OCI-LY7 (cell line): ENCODE results near the gene OPCML.

Source experiments
- CTCF ChIP-seq: fragments of 200-600 bp; sonication (generic); conservative IDR thresholded peaks from 2 replicates; pipeline ENCODE4 v1.5.1; 2014; ENCODE audit warnings: mild to moderate bottlenecking, antibody characterized with exemption, low read length, moderate library complexity, mixed read lengths
- EZH2phosphoT487 ChIP-seq: fragments of 200-600 bp; sonication (generic); IDR thresholded peaks from 2 replicates; pipeline ENCODE4 v1.6.1; 2018; ENCODE audit warnings: low read depth, borderline replicate concordance, mild to moderate bottlenecking, mixed run types, antibody characterized with exemption, low read length, moderate library complexity, mixed read lengths

- no peak for TF ChIP-seq CTCF
- TF ChIP-seq EZH2phosphoT487: no peak
These were observed 646.0 kb downstream of the OPCML start for GRCh38 chr11:132886335-132886734.
